Measurements from ENCODE around the gene ZNF862.
A peak's percentile ranks its signal among the peaks of the same experiment; 100 is the strongest.
"Not testable (repeated sequence)": the region's sequence is repeated elsewhere in the genome, so short reads cannot be mapped to it uniquely, and the experiment has no call there.

The ZNF862 gene

GRCh38 chr7:149882248-149883047 lies 44.3 kb downstream of the ZNF862 start:
- no peak for DNase-seq

- DNase-seq, result no peak
Observed at GRCh38 chr7:149883048-149883438, 44.9 kb downstream of the ZNF862 start.

- DNase-seq, result peak; percentile 56
Observed at GRCh38 chr7:149883452-149883861, 45.3 kb downstream of the ZNF862 start.

GRCh38 chr7:149884016-149884415 lies 45.8 kb downstream of the ZNF862 start:
- DNase-seq, result no peak

GRCh38 chr7:149884541-149884940 lies 46.4 kb downstream of the ZNF862 start:
- DNase-seq, result no peak

- DNase-seq, result no peak
Observed at GRCh38 chr7:149885191-149886017, 47.2 kb downstream of the ZNF862 start.

- no peak for DNase-seq
Observed at GRCh38 chr7:149886018-149886415, 47.8 kb downstream of the ZNF862 start.

- no peak for DNase-seq
Observed at GRCh38 chr7:149887311-149887710, 49.1 kb downstream of the ZNF862 start.

- not testable (repeated sequence) for DNase-seq
Observed at GRCh38 chr7:149890715-149891114, 52.5 kb downstream of the ZNF862 start.

GRCh38 chr7:149894957-149895356 lies 56.8 kb downstream of the ZNF862 start:
- not testable (repeated sequence) for DNase-seq

- not testable (repeated sequence) for DNase-seq
Observed at GRCh38 chr7:149907776-149908376, 69.7 kb downstream of the ZNF862 start.

- DNase-seq, result not testable (repeated sequence)
Observed at GRCh38 chr7:149910219-149910618, 72.0 kb downstream of the ZNF862 start.

GRCh38 chr7:149912126-149912525 lies 74.0 kb downstream of the ZNF862 start:
- not testable (repeated sequence) for DNase-seq

All from suppressor macrophage treated with lipopolysaccharide for 4 hours (primary cell).